HG03280 (cell line): ENCODE data around the gene GALT.

ENCODE experiments used
- ATAC-seq: cut with Tn5 transposase; IDR thresholded peaks from one replicate; pipeline ENCODE4 v1.9.1; 2021; ENCODE audit warnings: mild to moderate bottlenecking, moderate library complexity; ENCODE audit not compliant: unreplicated experiment

Gene GALT

DNA sequence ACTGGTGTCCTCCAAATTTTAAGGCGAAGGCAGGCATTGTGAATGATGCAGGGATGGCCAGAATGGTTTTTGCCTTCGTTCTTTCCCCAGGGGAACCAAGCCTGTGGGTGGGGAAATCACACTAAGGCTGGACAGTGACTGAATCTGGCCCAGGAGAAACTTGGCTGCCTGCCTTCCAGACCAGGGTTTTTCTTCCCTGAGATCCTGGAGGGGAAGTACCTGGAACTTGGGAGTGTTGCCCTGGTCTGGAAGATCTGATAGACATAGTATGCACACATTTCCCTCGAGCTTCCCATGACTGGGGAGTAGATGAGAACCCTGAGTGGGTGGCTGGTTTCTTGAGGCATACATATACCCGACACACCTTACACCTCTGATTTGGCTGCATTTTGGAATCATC lies 4.8 kb downstream of the GALT start:
- no peak for ATAC-seq

DNA sequence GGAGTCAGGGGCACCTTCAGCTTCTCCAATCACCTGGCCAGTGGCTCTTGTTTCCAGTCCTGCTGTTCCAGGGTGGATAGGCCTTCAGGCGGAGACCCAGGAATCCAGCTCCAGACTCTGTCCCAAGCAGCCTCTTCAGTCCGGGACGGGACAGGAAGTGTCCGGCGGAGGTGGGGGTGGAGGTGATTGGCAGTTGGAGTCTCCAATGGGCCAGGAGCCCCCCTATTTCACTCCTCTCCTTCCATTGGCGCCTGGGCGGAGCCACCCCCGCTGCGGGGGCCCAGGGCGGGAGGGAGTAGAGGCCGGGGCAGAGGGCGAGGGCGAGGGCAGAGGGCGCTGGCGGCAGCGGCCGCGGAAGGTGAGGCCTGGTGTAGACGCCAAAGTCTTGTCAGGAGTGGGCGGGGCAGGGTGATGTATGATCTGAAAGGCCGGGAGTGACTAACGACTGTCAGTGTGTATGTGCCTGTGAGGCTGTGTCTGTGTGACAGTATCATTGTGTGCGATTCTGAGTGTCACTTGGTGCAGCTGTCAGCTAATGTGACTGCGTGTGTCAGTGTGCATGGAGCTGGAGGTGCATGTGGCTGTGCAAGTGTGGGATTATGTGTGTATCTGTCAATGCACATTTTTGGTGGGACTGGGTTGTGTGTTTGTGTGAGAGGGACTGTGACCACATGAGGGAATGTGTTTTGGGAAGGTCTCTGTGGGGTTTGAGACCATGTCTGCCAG lies 5.6 kb downstream of the GALT start, which contains the start of gene IL11RA:
Gene IL11RA (plus strand): TSS at position 310 of the 726 bp plus-strand sequence. CDS start 3,033 bp downstream, outside the sequence.
- peak; percentile 57 for ATAC-seq

DNA sequence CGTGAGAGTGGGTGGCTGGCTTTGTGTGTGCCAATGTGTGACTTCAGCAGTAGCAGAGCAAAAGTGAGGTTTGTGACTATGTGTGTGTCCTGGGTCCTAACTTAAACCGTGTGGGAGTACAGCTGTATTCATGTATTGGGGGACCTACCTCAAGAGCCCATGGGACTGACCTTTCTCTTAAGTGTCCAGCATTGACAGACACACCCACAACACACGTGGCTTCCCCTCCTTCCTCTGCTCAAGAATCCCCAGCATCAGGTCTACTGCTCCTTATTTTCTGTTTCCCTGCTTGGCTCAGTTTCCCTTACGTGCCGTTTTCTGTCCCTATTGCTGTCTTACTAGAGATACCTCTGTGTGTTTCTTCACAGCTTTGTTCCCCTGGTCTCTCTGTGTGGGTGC lies 6.1 kb downstream of the GALT start:
- ATAC-seq: no peak

DNA sequence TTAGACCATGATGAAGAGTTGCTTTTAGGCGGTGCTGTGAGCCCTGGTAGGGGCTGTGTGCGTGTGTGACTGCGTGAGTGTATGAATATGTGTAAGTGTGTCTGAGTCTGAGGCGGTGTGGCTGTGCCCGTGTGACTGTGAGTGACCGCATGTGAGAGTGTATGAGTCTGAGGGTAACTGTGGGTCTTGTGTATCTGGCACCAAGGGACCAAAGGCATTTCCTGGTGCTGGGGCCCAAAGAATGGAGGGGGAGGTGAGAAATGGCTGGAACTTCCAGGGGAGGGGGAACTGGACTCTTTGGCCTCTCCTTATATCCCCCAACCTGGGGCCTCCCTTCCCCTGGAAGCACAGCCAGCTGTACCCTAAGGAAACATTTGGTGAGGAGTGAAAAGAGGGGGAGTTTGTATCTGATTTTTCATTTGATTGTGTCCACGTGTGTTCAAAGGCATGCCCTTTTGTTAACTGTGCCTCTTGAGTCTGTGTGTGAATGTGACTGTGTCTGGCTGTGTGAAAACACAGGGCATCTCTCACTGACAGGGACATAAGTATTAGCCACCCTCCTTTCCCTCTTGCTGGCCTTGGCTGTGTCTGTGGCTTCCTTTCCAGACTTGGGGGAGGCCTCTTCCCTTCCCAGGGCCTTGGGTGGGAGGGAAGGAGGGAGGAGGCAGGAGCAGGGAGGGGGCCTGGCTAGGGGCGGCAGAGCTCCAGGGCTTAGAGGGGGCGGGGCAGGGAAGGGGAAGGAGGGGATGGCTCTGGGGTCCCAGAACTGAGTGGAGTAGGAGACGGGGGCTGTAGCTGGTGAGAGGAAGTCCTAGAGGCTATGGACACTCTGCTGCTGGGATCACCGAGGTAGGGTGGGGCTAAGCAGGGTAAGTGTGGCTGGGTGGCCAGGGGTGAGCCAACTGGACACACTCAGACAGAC lies 6.9 kb downstream of the GALT start:
- no peak for ATAC-seq

DNA sequence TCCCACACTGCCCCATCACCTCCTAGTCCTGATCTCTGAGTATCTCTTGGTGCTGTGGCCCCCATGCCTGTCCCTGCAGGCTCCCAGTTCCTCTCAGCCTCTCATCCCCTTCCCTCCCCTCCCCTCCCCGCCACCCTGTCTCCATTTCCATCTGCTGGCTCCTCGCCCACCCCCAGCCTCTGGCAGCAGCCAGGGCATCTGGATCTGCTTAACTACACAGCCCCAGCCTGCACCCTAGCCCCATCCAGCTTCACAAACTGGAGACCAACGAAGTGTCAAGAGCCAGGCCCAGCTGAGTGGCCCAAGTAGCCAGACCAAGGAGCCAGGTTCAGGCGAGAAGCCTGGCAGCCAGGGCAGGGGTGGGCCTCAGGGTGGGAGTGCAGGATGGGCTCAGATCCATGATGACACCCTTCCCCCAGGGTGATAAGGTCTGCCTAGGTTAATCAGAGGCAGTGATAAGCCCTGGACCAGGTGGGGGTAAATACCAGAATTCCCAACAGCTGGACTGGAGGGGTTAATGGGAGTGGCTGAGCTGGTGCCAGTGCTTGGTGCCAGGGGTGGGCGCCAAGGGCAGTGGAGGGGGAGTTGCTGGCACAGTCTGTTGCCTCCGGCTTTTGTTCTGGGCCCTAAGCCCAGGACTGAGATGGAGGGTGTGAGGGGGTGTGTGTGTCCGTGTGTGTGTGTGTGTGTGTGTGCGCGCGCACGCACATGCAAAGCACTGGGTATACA lies 8.0 kb downstream of the GALT start:
- ATAC-seq: no peak

DNA sequence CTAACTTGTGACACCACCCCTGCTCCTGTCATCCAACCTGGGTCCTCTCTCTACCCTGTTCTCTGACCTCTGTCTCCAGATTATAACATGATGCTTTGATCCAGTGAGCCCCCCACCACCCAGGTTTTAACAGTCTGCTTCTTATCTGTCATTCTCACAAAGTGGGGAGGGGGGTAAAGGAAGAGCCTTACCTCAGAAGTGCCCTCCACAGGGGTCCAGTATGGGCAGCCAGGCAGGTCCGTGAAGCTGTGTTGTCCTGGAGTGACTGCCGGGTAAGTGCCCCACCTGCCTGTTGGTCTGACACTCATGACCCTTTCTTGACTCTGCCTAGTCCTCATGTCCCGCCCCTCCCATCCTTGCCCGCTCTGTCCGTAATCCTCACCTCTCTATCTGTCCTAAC lies 8.9 kb downstream of the GALT start:
- ATAC-seq: no peak

DNA sequence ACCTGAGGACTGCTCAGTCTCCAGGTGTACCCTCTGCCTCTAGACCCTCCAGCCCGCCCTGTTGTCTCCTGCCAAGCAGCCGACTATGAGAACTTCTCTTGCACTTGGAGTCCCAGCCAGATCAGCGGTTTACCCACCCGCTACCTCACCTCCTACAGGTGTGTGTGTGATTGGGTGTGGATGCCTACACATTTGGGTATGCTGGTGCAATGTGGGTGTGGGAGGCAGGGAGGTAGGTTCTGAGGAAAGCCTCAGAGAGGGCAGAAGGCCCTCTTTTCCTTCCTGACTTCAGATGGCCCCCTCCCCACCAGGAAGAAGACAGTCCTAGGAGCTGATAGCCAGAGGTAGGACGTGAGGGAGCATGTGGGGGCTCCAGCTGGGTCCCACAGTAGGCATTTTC lies 10.5 kb downstream of the GALT start:
- ATAC-seq: no peak

DNA sequence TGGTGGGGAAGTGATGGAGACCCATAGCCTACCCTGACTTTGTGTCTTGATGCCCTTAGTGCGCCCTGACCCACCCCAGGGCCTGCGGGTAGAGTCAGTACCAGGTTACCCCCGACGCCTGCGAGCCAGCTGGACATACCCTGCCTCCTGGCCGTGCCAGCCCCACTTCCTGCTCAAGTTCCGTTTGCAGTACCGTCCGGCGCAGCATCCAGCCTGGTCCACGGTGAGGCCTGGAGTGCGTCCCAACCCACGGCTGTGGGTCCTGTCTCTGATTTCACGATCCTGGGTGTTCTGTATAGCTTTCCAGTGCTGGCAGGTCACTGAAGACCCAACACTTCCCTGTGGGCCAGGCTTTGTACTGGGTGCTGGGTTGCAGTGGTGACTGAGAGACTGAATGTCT lies 12.0 kb downstream of the GALT start:
- no peak for ATAC-seq

DNA sequence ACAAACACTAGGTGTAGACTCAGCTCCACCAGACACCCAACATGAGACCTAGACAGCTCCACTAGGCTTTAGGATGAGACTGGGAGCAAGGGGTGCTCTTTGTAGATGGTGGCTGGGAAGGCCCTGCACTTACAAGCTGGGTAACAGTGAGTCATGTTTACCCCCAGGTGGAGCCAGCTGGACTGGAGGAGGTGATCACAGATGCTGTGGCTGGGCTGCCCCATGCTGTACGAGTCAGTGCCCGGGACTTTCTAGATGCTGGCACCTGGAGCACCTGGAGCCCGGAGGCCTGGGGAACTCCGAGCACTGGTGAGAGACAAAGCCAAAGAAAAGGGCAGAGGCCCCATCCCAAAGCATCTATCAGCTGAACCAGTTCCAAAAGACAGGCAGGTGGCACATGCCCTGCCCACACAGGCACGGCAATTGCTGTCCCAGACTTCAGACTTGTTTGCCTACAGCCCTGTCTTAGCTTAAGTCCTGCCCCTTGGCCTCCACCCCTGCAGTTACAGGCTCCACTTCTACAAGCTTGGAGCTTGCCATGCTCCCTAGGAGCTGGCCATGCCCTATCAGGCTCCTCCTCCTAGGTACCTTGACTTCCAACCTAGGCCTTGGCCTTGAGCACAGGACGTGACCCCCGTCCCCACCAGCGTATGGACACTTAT lies 13.2 kb downstream of the GALT start:
- ATAC-seq: no peak

DNA sequence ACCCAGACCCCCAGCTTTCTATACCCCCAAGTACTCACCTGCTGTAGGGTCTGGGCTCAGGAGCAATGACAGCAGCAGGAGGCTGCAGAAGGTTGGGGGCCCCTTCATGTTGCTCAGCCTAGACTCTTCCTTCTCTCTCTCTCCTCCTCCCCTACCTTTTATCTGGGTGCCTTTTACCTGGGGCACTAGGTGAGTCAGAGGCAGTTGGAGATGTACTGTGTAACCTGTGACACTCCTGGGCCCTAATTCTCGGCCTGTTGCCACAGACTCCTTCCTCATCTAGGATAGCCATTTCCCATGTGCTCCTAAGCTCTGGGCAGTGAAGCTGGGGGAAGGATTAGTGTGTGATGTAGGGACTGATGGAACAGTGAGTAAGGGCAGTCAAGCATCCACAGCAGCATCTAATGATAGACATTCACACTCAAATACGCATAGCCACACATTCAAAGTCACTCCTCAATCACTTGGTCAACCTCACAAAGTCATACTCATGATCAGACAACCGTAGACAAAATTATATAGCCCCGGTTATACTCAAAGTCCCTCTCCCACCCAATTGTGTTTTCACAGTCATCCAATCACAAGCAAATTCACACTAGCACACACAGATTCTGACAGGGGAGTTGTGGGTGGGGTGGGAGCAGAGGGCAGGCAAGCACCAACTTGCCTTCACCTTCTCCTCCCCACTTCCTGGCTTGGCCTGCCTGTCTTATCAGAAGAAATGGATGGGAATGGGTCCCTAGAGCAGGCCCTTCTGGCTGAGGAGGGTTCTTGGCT lies 16.2 kb downstream of the GALT start, which contains the start of gene CCL27:
Gene CCL27 (minus strand): TSS at position 132 of the 777 bp plus-strand sequence. CDS start 24 bp downstream, at position 108.
- no peak for ATAC-seq

DNA sequence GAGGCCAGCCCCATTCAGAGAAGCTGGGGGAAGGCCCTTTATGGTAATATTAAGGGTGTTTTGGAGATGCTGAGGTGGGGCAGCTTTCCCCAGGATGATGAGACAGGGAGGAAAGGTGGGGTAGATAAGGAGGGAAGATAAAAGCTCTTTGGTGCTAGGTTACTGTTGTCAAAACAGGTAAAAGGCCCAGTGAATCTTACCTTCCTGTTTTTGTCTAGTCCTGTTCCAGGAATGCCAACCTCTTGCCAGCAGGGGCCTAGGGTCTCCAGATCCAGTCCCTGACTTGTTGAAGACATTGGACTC lies 16.8 kb downstream of the GALT start:
- ATAC-seq: no peak

DNA sequence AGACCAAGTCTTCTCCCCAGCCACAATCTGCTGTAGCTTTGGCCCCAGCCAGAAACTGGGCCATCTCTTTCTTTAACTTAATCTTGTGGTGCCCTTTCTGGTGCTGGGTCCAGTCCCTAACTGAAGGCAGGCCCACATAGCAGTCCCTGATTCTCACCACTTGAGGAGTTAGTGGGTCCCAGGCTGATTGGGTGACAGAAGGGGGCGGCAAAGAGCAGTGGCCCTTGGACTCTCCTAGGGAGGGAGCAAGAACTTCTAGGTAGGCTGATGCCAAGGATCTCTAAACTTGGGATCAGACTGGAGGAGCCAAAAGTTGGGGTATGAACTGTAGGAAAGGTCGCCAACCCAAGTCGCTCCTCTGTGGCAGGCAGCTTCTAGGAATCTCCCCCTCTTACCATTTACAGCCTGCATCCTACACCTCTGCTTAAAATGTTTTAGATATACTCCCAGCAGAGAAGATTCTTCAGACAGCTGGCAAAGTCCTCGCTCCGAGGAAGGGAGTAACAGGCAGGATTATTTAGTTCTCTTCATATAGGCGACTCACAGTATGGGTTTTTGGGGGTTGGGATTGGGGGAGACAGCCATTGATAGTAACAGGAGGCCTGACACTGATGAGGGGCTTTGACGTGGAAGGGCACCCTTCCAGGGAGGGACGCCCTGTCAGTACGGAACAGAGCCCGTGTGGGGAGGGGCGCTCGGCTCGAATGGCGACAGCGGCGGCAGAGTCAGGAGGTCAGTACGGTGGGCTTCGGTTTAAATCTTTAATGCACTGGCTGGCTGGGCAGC lies 18.0 kb downstream of the GALT start:
- ATAC-seq: peak; percentile 46

DNA sequence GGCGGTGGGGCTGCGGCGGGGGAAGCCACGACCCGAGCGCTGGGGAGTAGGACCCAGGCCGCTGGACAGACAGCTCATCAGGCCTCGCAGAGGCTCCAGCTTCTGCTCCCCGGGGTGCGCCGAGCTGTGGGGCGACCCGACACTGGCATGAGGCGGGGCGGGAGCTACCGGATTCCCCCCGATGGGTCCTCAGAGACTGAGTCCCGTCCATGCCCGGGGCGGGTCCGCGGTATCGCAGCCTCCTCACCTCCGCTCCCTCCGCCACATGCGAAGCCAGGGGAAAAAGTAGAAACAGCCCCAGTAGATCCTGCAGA lies 18.5 kb downstream of the GALT start:
- peak; percentile 25 for ATAC-seq

DNA sequence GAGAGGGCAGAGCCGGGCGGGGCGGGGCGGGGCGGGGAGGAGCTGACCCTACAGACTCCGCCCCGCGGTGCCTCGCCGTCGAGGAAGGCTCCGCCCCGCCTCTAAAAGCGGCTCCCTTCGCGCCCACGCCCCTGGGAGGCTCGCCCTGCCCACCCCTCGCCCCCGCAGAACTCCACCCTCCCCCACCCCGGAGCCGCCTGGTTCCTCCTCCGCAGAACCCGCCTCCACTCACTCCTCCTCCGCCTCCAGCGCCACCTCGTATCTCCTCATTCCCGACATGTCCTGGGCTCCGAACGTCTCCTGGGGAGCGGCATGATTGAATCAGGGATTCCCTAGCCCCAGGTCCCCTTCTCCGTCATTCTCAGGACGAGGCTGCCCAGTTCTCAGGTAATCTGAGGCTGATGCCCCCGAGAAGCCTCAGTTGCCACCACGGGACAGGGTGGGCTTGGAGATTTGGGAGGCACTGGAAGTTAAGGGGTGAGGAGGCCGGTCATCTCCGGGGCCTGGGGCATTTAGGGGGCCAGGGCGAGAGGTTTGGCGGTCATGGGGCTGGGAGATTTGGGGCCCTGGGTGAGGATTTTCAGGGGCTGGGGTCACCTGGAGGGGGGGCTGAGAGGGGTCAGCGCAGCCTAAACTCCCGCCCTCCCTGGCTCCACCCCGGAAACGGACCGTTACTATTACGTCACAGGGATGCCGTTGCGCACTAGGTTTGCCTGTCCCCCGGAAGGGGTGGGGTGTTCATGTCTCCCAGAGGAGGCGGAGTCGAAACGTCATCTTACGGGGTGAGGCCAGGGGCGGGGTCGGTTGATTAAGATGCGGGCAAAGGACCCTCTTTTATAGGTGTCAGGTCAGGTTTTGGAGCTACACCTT lies 19.1 kb downstream of the GALT start:
- ATAC-seq: peak; percentile 78

DNA sequence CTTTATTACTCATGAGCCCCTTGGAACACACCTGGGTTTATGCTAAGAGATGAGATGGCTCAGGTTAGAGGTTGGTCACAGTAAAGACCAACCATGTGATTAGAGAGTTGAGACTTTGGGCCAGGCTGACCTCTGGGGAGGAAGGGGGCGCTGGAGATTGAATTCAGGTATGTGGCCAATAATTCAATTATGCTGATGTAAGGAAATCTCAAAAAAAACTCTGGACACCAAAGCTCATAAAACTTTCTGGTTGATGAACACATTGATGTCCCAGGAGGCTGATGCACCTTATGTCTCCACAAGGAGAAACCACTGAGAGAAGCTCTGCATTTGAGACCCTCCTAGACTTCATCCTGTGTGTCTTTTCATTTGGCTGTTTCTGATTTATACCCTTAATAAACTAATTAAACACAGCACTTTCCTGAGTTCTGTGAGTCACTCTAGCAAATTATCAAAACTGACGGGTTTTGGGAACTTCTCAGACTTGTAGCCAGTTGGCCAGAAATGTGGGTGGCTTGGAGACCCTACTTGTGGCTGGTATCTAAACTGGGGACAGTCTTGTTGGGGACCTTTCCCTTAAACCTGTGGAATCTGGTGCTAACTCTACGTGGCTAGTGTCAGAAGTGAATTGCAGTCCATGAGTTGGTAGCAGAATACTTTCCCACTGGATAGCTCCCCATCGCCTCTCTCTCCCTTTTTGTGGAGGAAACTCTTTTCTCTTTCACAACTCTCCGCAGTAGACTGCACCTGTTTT lies 23.5 kb downstream of the GALT start:
- ATAC-seq: no peak

DNA sequence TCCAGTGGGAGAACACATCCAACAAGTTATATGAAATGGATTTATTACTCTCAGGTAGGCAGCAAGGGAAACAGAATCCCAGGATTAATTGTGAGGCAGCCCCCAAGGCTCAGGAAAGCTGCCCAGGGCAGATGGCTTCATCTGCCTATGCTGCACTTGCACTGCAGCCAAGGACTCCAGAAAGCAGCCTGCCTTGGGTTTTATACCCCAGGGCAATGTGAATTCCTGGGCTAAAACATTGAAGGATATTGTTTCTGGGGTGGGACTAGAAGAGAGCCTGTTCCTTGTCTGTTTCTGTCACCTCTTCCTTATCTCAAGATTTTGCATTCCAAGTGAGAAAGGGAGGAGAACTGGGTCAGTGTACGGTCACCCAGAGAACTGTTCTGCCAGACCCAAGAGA lies 24.8 kb downstream of the GALT start:
- ATAC-seq: no peak

DNA sequence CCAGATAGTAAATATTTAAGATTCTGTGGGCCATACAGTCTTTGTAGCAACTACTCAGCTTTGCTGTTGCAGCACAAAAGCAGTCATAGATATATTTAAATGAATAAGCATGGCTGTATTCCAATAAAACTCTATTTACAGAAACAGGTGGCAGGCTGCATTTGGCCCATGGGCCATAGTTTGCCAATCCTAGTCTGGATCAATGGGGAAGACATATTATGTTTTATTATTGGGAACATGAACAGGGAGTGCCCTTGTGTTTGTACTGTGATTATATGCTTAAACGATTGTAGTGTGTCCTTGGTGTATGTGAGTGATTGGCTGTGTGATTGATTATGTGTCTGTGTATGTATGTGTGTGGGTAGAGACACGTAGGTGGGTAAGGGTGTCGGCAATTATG lies 28.0 kb downstream of the GALT start:
- no peak for ATAC-seq
